Thymus (tissue), 11 donors: ENCODE measurements around the gene FRAS1. TPM values are rescaled to one million over a fixed set of nuclear protein-coding genes. Genes with fewer than 3 reads are reported as not detected.

ENCODE experiments used
- DNase-seq, 9 donors: peaks; one replicate each; pipeline ENCODE4 v3.0.0-alpha.2; 2013; ENCODE audit warnings: low spot score in 9 of 9, low read depth in 6 of 9, missing footprints in 1 of 9
- H3K27ac ChIP-seq, 2 donors: one replicate each; pipeline ENCODE4 v1.5.1; 2013; ENCODE audit warnings: control low read depth in 1 of 2, low read depth in 1 of 2, low read length in 1 of 2, mild to moderate bottlenecking in 1 of 2, moderate library complexity in 1 of 2
- H3K27me3 ChIP-seq, 2 donors: one replicate each; pipeline ENCODE4 v1.5.1; 2013; ENCODE audit warnings: low read length in 1 of 2; ENCODE audit not compliant: control insufficient read depth in 2 of 2, insufficient read depth in 1 of 2
- H3K36me3 ChIP-seq, 2 donors: one replicate each; pipeline ENCODE4 v1.5.1; 2013; ENCODE audit warnings: low read length in 1 of 2, mild to moderate bottlenecking in 1 of 2, moderate library complexity in 1 of 2; ENCODE audit not compliant: control insufficient read depth in 2 of 2, insufficient read depth in 2 of 2
- H3K4me1 ChIP-seq, 2 donors: one replicate each; pipeline ENCODE4 v1.5.1; 2013; ENCODE audit warnings: low read length in 2 of 2; ENCODE audit not compliant: control insufficient read depth in 2 of 2, insufficient read depth in 2 of 2
- H3K4me3 ChIP-seq, 2 donors: one replicate each; pipeline ENCODE4 v1.5.1; 2013; ENCODE audit warnings: low read length in 2 of 2, control low read depth in 1 of 2, mild to moderate bottlenecking in 1 of 2
- H3K9me3 ChIP-seq, 2 donors: one replicate each; pipeline ENCODE4 v1.5.1; 2013; ENCODE audit warnings: low read length in 1 of 2, mild to moderate bottlenecking in 1 of 2; ENCODE audit not compliant: control insufficient read depth in 2 of 2, insufficient read depth in 1 of 2
- WGBS: extraction: QIAGEN DNeasy Blood & Tissue Kit; methylation state at CpG from one replicate; pipeline ENCODE4 v1.1.7; 2013; 5-methylcytosine and 5-hydroxymethylcytosine counted together
- polyA plus RNA-seq: library from polyadenylated mRNA; stranded (reverse); fragments of 200-250 nt; gene quantifications from one replicate; pipeline ENCODE4 v1.2.3, GENCODE V29; 2013
- total RNA-seq: library from RNA; stranded (reverse); fragments of 120-200 nt; gene quantifications from one replicate; pipeline ENCODE4 v1.2.4, GENCODE V29; 2013
- donor health status: healthy.

Gene FRAS1
- total and polyA plus RNA-seq, 2 donors, result 1.0 to 1.6 TPM

- no peak for DNase-seq
- no peaks in the 10 kb centered on the region for H3K4me1 ChIP-seq
- H3K27me3 ChIP-seq, result no peaks in the 10 kb centered on the region
- H3K27ac ChIP-seq, result no peak overlapping the region
- no peak overlapping the region for H3K4me3 ChIP-seq
- WGBS, result 80% methylated on average over 6 of the region's 6 CpGs
- no peaks in the 10 kb centered on the region for H3K9me3 ChIP-seq
- H3K36me3 ChIP-seq, result no peaks in the 10 kb centered on the region
Observed at GRCh38 chr4:78370631-78371372, 313.7 kb downstream of the FRAS1 start.

- H3K4me3 ChIP-seq, result no peak overlapping the region
- no peaks in the 10 kb centered on the region for H3K27me3 ChIP-seq
- 94% methylated on average over 5 of the region's 5 CpGs for WGBS
- H3K4me1 ChIP-seq, result no peaks in the 10 kb centered on the region
- no peaks in the 10 kb centered on the region for H3K36me3 ChIP-seq
- H3K9me3 ChIP-seq, result no peaks in the 10 kb centered on the region
- H3K27ac ChIP-seq, result no peak overlapping the region
- DNase-seq, result no peak
Observed at GRCh38 chr4:78372355-78372988, 315.3 kb downstream of the FRAS1 start.

GRCh38 chr4:78377555-78377954, 320.4 kb downstream of the FRAS1 start:
- Histone ChIP-seq H3K4me1 (no peaks in the 10 kb centered on the region), H3K9me3 (no peaks in the 10 kb centered on the region), H3K27me3 (no peaks in the 10 kb centered on the region), H3K27ac (no peak overlapping the region), H3K36me3 (no peaks in the 10 kb centered on the region), H3K4me3 (no peak overlapping the region)
- 96% methylated on average over 2 of the region's 2 CpGs for WGBS
- DNase-seq, result no peak

- no peak overlapping the region for H3K4me3 ChIP-seq
- H3K4me1 ChIP-seq, result no peaks in the 10 kb centered on the region
- WGBS, result 85% methylated on average over 4 of the region's 4 CpGs
- H3K27ac ChIP-seq, result no peak overlapping the region
- no peaks in the 10 kb centered on the region for H3K27me3 ChIP-seq
- DNase-seq, result no peak
- H3K9me3 ChIP-seq, result no peaks in the 10 kb centered on the region
- H3K36me3 ChIP-seq, result no peaks in the 10 kb centered on the region
Observed at GRCh38 chr4:78379040-78379439, 321.9 kb downstream of the FRAS1 start.

GRCh38 chr4:78379991-78380729, 323.0 kb downstream of the FRAS1 start:
- WGBS, result 95% methylated on average over 4 of the region's 4 CpGs
- H3K4me1 ChIP-seq, result no peaks in the 10 kb centered on the region
- no peak for DNase-seq
- no peaks in the 10 kb centered on the region for H3K27me3 ChIP-seq
- H3K4me3 ChIP-seq, result no peak overlapping the region
- H3K36me3 ChIP-seq, result no peaks in the 10 kb centered on the region
- no peaks in the 10 kb centered on the region for H3K9me3 ChIP-seq
- H3K27ac ChIP-seq, result no peak overlapping the region

- Histone ChIP-seq H3K27me3 (no peaks in the 10 kb centered on the region), H3K4me3 (no peak overlapping the region), H3K4me1 (no peaks in the 10 kb centered on the region), H3K27ac (no peak overlapping the region), H3K36me3 (no peaks in the 10 kb centered on the region), H3K9me3 (no peaks in the 10 kb centered on the region)
- no peak for DNase-seq
Observed at GRCh38 chr4:78386679-78387078, 329.6 kb downstream of the FRAS1 start.

GRCh38 chr4:78395642-78396041, 338.5 kb downstream of the FRAS1 start:
- Histone ChIP-seq H3K9me3 (no peaks in the 10 kb centered on the region), H3K36me3 (no peaks in the 10 kb centered on the region), H3K4me3 (no peak overlapping the region), H3K4me1 (no peaks in the 10 kb centered on the region), H3K27me3 (no peaks in the 10 kb centered on the region), H3K27ac (no peak overlapping the region)
- DNase-seq, result no peak
- WGBS, result 82% methylated on average over 1 of the region's 1 CpG

GRCh38 chr4:78396613-78397291, 339.6 kb downstream of the FRAS1 start:
- DNase-seq, result no peak
- Histone ChIP-seq H3K4me3 (no peak overlapping the region), H3K27ac (no peak overlapping the region), H3K4me1 (no peaks in the 10 kb centered on the region), H3K27me3 (no peaks in the 10 kb centered on the region), H3K36me3 (no peaks in the 10 kb centered on the region), H3K9me3 (no peaks in the 10 kb centered on the region)
- 93% methylated on average over 4 of the region's 4 CpGs for WGBS

- 96% methylated on average over 2 of the region's 2 CpGs for whole genome bisulfite sequencing
- Histone ChIP-seq H3K4me3 (no peak overlapping the region), H3K27ac (no peak overlapping the region), H3K36me3 (no peaks in the 10 kb centered on the region), H3K9me3 (no peaks in the 10 kb centered on the region), H3K4me1 (no peaks in the 10 kb centered on the region), H3K27me3 (no peaks in the 10 kb centered on the region)
- DNase-seq, result no peak
Observed at GRCh38 chr4:78397292-78397630, 340.1 kb downstream of the FRAS1 start.
